ENCODE data around the gene CX3CL1. TPM values are rescaled to one million over a fixed set of nuclear protein-coding genes. Genes with fewer than 3 reads are reported as not detected.
"Not testable (repeated sequence)": the region's sequence is repeated elsewhere in the genome, so short reads cannot be mapped to it uniquely, and the experiment has no call there.

Gene CX3CL1
- total and polyA plus RNA-seq, 9 of the 15 experiments (the other 6 are each of a cell fraction or from before 2014, with no cell fraction given) = 0.09 TPM; not detected in 8

- CTCF ChIA-PET (ENCODE audit: low intra/inter-chr PET ratio) = interaction anchor here (0.6 kb wide), 1 partner anchor 12 kb away, joined by 4 read pairs; no protein-coding TSS in a partner anchor
- BruUV-seq (replicated peaks) = no TSS peak
- Histone ChIP-seq H2AFZ (ENCODE audit: low read depth, low read length) (no peak overlapping the region), H3K36me3 (ENCODE audit: control insufficient read depth, insufficient read depth, low read length) (no peaks in the 10 kb centered on the region), H4K20me1 (replicated peaks; ENCODE audit: control insufficient read depth, insufficient read depth, low read length) (no peaks in the 10 kb centered on the region), H3K4me1 (replicated peaks in 1 of 2; ENCODE audit: control insufficient read depth in 2 of 2, insufficient read depth in 2 of 2, low read length in 2 of 2) (no peaks in the 10 kb centered on the region; a peak in 1 of 5 replicates), H3K4me2 (ENCODE audit: insufficient read depth, low read length) (no peak overlapping the region), H3K9me1 (ENCODE audit: control insufficient read depth, insufficient read depth, low read length) (no peaks in the 10 kb centered on the region), H3K27me3 (ENCODE audit: control insufficient read depth in 2 of 2, insufficient read depth in 2 of 2, low read length in 2 of 2) (peaks cover 7 to 27% of the 10 kb centered on the region in 2 experiments; a peak in 3 of 5 replicates), H3K9me3 (replicated peaks; ENCODE audit: control insufficient read depth, insufficient read depth, low read depth, low read length) (no peaks in the 10 kb centered on the region), H3K4me3 (no peak overlapping the region), H3K9ac (ENCODE audit: insufficient read depth in 1 of 2, low read depth in 2 of 2, low read length in 2 of 2) (no peak overlapping the region), H3K79me2 (ENCODE audit: control insufficient read depth, insufficient read depth, low read length) (no peaks in the 10 kb centered on the region), H3K27ac (ENCODE audit: extremely low read depth, low read depth, low read length) (no peak overlapping the region)
- POLR2A ChIA-PET = interaction anchor here (1.0 kb wide), 1 partner anchor 71 kb away, joined by 3 read pairs; no protein-coding TSS in a partner anchor
- intact Hi-C loops (cut with micrococcal nuclease) = no loop called here
- ATAC-seq = no peak
- in situ Hi-C loops (cut with MboI) = no loop called here
- FAIRE-seq = peak; percentile 44
- TF ChIP-seq CTBP1 (IDR thresholded peaks at IDR 0.05; ENCODE audit: borderline replicate concordance) (peak; percentile 29; the same call in 1 of the 2 replicates), RAD21 (CRISPR knock-in tag; conservative IDR thresholded peaks at IDR 0.05 in 1 of 2, IDR thresholded peaks at IDR 0.05 in 1 of 2) (no peak), SFPQ (IDR thresholded peaks at IDR 0.05; ENCODE audit: low read depth, low read length) (no peak), ZNF253 (CRISPR knock-in tag; conservative IDR thresholded peaks at IDR 0.05) (no peak), ZNF398 (CRISPR knock-in tag; IDR thresholded peaks at IDR 0.05) (no peak), NFIC (IDR thresholded peaks at IDR 0.05) (peak; percentile 77), MEIS2 (IDR thresholded peaks at IDR 0.05; ENCODE audit: partially characterized antibody) (peak; percentile 43)
- no peak for DNase-seq (ENCODE audit: extremely low read depth in 1 of 4, low spot score in 3 of 4)
- under 1% methylated on average over 8 of the region's 8 CpGs for WGBS (ENCODE audit: insufficient coverage, low coverage, missing lambda C conversion rate)
Measured at GRCh38 chr16:57341441-57342303, 30.6 kb upstream of the CX3CL1 start.

- H2AFZ ChIP-seq (ENCODE audit: low read depth, low read length); H3K79me2 ChIP-seq (ENCODE audit: control insufficient read depth, insufficient read depth, low read length); in situ Hi-C loops (cut with MboI); H3K9ac ChIP-seq (ENCODE audit: insufficient read depth in 1 of 2, low read depth in 2 of 2, low read length in 2 of 2); H3K27ac ChIP-seq (ENCODE audit: extremely low read depth, low read depth, low read length); DNase-seq (ENCODE audit: extremely low read depth in 1 of 4, low spot score in 3 of 4); H3K9me3 ChIP-seq (replicated peaks; ENCODE audit: control insufficient read depth, insufficient read depth, low read depth, low read length); ATAC-seq; H3K4me3 ChIP-seq; H4K20me1 ChIP-seq (replicated peaks; ENCODE audit: control insufficient read depth, insufficient read depth, low read length); POLR2A ChIA-PET; intact Hi-C loops (cut with micrococcal nuclease); H3K36me3 ChIP-seq (ENCODE audit: control insufficient read depth, insufficient read depth, low read length); H3K4me1 ChIP-seq (replicated peaks in 1 of 2; ENCODE audit: control insufficient read depth in 2 of 2, insufficient read depth in 2 of 2, low read length in 2 of 2); BruUV-seq (replicated peaks); H3K4me2 ChIP-seq (ENCODE audit: insufficient read depth, low read length); H3K9me1 ChIP-seq (ENCODE audit: control insufficient read depth, insufficient read depth, low read length); FAIRE-seq; CTCF ChIA-PET (ENCODE audit: low intra/inter-chr PET ratio): not testable (repeated sequence)
- 2% methylated on average over 8 of the region's 9 CpGs for WGBS (ENCODE audit: insufficient coverage, low coverage, missing lambda C conversion rate)
- H3K27me3 ChIP-seq (ENCODE audit: control insufficient read depth in 2 of 2, insufficient read depth in 2 of 2, low read length in 2 of 2) = peaks cover 7 to 28% of the 10 kb centered on the region in 2 experiments; a peak in 3 of 5 replicates
Measured at GRCh38 chr16:57342606-57343005, 29.7 kb upstream of the CX3CL1 start.

Measured in K562 (cell line).